DOHH2 (cell line): Measurements from ENCODE around the gene S1PR2.

Source experiments
- H3F3A ChIP-seq: fragments of 200-600 bp; sonication (generic), shearing (Covaris generic); 2 replicates; pipeline ENCODE4 v1.6.0; 2016; ENCODE audit warnings: antibody characterized with exemption, mild to moderate bottlenecking; ENCODE audit not compliant: control insufficient read depth, insufficient read depth
- H3K27ac ChIP-seq: fragments of 200-600 bp; sonication (generic); 2 replicates; pipeline ENCODE4 v1.5.1; 2014; ENCODE audit warnings: low read depth, mild to moderate bottlenecking, low read length, moderate library complexity
- H3K27me3 ChIP-seq: fragments of 200-600 bp; sonication (generic); 2 replicates; pipeline ENCODE4 v1.6.1; 2014; ENCODE audit warnings: mild to moderate bottlenecking, low read length, mixed read lengths; ENCODE audit not compliant: control insufficient read depth
- H3K36me3 ChIP-seq: fragments of 200-600 bp; sonication (generic); 2 replicates; pipeline ENCODE4 v1.6.1; 2014; ENCODE audit warnings: mild to moderate bottlenecking, low read length, moderate library complexity, mixed read lengths; ENCODE audit not compliant: control insufficient read depth
- H3K4me1 ChIP-seq: fragments of 200-600 bp; sonication (generic); 2 replicates; pipeline ENCODE4 v1.6.1; 2014; ENCODE audit warnings: mild to moderate bottlenecking, low read length, mixed read lengths; ENCODE audit not compliant: control insufficient read depth
- H3K4me2 ChIP-seq: fragments of 200-600 bp; sonication (generic); 2 replicates; pipeline ENCODE4 v1.6.0; 2014; ENCODE audit warnings: mild to moderate bottlenecking, low read length, moderate library complexity
- H3K4me3 ChIP-seq: fragments of 200-600 bp; sonication (generic); 2 replicates; pipeline ENCODE4 v1.5.1; 2014; ENCODE audit warnings: mild to moderate bottlenecking, low read length, mixed read lengths
- H3K79me2 ChIP-seq: fragments of 200-600 bp; sonication (generic); 2 replicates; pipeline ENCODE4 v1.6.1; 2014; ENCODE audit warnings: mild to moderate bottlenecking, low read length, mixed read lengths; ENCODE audit not compliant: control insufficient read depth
- H3K9me2 ChIP-seq: fragments of 200-600 bp; sonication (generic); replicated peaks from 2 replicates; pipeline ENCODE4 v1.6.1; 2014; ENCODE audit warnings: mild to moderate bottlenecking, low read length, mixed read lengths; ENCODE audit not compliant: control insufficient read depth
- H3K9me3 ChIP-seq: fragments of 200-600 bp; sonication (generic); 2 replicates; pipeline ENCODE4 v1.6.1; 2014; ENCODE audit warnings: antibody characterized with exemption, low read length, mixed read lengths; ENCODE audit not compliant: control insufficient read depth, insufficient read depth
- H4K20me1 ChIP-seq: fragments of 200-600 bp; sonication (generic); 2 replicates; pipeline ENCODE4 v1.6.0; 2014; ENCODE audit warnings: low read depth, mild to moderate bottlenecking, antibody characterized with exemption, low read length, moderate library complexity; ENCODE audit not compliant: control insufficient read depth, insufficient read depth
- EZH2phosphoT487 ChIP-seq: fragments of 200-600 bp; sonication (generic); IDR thresholded peaks from 2 replicates; pipeline ENCODE4 v1.6.1; 2017; ENCODE audit warnings: borderline replicate concordance, mild to moderate bottlenecking, antibody characterized with exemption, low read length, moderate library complexity, mixed read lengths
- TF ChIP-seq, protein P1 (sequence below): fragments of 200-600 bp; sonication (generic); IDR thresholded peaks from one replicate; pipeline ENCODE4 v1.5.1; 2014; ENCODE audit warnings: antibody characterized with exemption, mild to moderate bottlenecking, low read depth, low read length; ENCODE audit not compliant: poor library complexity, severe bottlenecking

Gene S1PR2

DNA sequence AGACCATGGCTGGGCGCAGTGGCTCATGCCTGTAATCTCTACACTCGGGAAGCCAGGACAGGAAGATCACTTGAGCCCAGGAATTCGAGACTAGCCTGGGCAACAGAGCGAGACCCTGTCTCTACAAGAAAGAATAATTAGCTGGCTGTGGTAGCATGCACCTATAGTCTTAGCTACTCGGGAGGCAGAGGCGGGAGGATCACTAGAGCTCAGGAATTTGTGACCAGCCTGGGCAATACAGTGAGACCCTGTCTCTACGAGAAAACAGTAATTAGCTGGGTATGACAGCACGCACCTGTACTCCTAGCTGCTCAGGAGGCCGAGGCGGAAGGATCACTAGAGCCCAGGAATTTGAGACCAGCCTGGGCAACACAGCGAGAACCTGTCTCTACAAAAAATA lies 43.8 kb downstream of the S1PR2 start:
- Histone ChIP-seq H3K27ac (no peak overlapping the region), H3K27me3 (no peaks in the 10 kb centered on the region), H3K79me2 (peaks cover 98% of the 10 kb centered on the region), H3K36me3 (peaks cover 93% of the 10 kb centered on the region), H3K4me3 (no peak overlapping the region; the same call in 1 of the 2 replicates), H3F3A (peaks cover 14% of the 10 kb centered on the region), H3K9me3 (no peaks in the 10 kb centered on the region), H3K4me1 (peaks cover 49% of the 10 kb centered on the region), H3K9me2 (no peaks in the 10 kb centered on the region), H3K4me2 (no peak overlapping the region), H4K20me1 (peaks cover 42% of the 10 kb centered on the region)
- TF ChIP-seq, protein P1, sequence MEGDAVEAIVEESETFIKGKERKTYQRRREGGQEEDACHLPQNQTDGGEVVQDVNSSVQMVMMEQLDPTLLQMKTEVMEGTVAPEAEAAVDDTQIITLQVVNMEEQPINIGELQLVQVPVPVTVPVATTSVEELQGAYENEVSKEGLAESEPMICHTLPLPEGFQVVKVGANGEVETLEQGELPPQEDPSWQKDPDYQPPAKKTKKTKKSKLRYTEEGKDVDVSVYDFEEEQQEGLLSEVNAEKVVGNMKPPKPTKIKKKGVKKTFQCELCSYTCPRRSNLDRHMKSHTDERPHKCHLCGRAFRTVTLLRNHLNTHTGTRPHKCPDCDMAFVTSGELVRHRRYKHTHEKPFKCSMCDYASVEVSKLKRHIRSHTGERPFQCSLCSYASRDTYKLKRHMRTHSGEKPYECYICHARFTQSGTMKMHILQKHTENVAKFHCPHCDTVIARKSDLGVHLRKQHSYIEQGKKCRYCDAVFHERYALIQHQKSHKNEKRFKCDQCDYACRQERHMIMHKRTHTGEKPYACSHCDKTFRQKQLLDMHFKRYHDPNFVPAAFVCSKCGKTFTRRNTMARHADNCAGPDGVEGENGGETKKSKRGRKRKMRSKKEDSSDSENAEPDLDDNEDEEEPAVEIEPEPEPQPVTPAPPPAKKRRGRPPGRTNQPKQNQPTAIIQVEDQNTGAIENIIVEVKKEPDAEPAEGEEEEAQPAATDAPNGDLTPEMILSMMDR: no peak
- TF ChIP-seq EZH2phosphoT487: no peak

DNA sequence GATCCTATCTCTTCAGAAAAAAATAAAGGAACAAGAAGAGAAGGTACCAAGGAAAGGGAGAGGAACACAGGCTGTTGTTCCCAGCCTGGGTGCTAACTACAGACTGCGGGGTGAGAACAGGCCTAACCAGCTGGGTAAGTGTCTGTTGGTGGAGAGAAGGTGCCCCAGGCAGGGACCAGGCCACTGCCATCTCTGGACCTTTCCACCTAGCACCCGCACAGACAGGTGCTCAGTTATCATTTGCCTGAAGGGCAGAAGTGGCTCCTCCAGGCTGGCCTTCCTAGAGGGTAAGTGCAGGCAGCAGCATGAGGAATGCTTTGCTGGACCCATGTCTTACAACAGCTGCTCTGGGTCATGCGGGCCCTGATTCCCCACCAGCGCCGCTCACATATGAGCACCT lies 46.5 kb downstream of the S1PR2 start:
- no peak overlapping the region for H3K27ac ChIP-seq
- H3K79me2 ChIP-seq: peaks cover 97% of the 10 kb centered on the region
- peaks cover 32% of the 10 kb centered on the region for H4K20me1 ChIP-seq
- no peaks in the 10 kb centered on the region for H3K27me3 ChIP-seq
- no peak overlapping the region for H3K4me3 ChIP-seq
- peaks cover 11% of the 10 kb centered on the region for H3F3A ChIP-seq
- H3K4me2 ChIP-seq: no peak overlapping the region
- no peaks in the 10 kb centered on the region for H3K9me3 ChIP-seq
- TF ChIP-seq EZH2phosphoT487: no peak
- TF ChIP-seq, protein P1: no peak
- peaks cover 25% of the 10 kb centered on the region for H3K4me1 ChIP-seq
- H3K36me3 ChIP-seq: peaks cover 93% of the 10 kb centered on the region
- H3K9me2 ChIP-seq: no peaks in the 10 kb centered on the region

DNA sequence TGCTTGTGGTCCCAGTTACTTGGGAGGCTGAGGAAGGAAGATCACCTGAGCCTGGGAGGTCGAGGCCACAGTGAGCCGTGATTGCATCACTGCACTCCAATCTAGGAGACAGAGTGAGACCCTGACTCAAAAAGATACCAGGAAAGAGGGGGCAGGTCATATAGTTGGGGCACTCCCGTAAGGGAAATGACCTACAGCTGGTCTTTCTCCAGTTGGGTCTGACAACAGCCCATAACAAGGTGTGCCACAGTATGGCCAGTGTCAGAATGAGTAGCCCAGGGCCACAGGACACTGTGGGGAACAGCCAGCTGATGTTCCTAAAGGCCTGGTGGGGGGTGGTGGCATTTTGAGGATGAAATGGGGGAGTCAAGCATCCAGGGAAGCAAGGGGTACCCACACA lies 47.2 kb downstream of the S1PR2 start:
- peaks cover 93% of the 10 kb centered on the region for H3K36me3 ChIP-seq
- H3K4me1 ChIP-seq: peaks cover 20% of the 10 kb centered on the region
- peaks cover 97% of the 10 kb centered on the region for H3K79me2 ChIP-seq
- H3K9me3 ChIP-seq: no peaks in the 10 kb centered on the region
- no peak overlapping the region for H3K4me2 ChIP-seq
- no peaks in the 10 kb centered on the region for H3K27me3 ChIP-seq
- H3F3A ChIP-seq: peaks cover 16% of the 10 kb centered on the region
- no peak overlapping the region for H3K4me3 ChIP-seq
- no peaks in the 10 kb centered on the region for H3K9me2 ChIP-seq
- H3K27ac ChIP-seq: no peak overlapping the region
- H4K20me1 ChIP-seq: peaks cover 32% of the 10 kb centered on the region
- TF ChIP-seq EZH2phosphoT487: no peak
- TF ChIP-seq, protein P1: no peak
